GM12878 (cell line): ENCODE data around the gene SPSB2. TPM values are rescaled to one million over a fixed set of nuclear protein-coding genes. Genes with fewer than 3 reads are reported as not detected.
A peak's percentile ranks its signal among the peaks of the same experiment; 100 is the strongest.

Experiments used
- ATAC-seq: fragments of 200-7000 bp; cut with Tn5 transposase; 3 replicates; pipeline ENCODE4 v1.9.1; 2020; ENCODE audit warnings: mild to moderate bottlenecking, moderate library complexity
- BruUV-seq: library from RNA; stranded (reverse); fragments of 400-500 nt; replicated peaks from 2 replicates; lab custom pipeline; 2021; lab: Mats Ljungman, UMichigan
- CTCF ChIA-PET: fragments of 300-600 bp; sonication (Branson Sonifier 250); formaldehyde crosslinking; extraction: SDS; loops from one replicate; lab custom pipeline; 2021; ENCODE audit warnings: inconsistent platforms; lab: Yijun Ruan, JAX
- POLR2A ChIA-PET: fragments of 350-600 bp; formaldehyde crosslinking; extraction: SDS; loops from one replicate; lab custom pipeline; 2021; ENCODE audit warnings: inconsistent platforms; lab: Charles Lee
- RAD21 ChIA-PET: fragments of 300-600 bp; sonication (Branson Sonifier 250); formaldehyde crosslinking; loops from one replicate; lab custom pipeline; 2023; ENCODE audit warnings: antibody characterized with exemption; ENCODE audit not compliant: unreplicated experiment; lab: Charles Lee
- SMC1A ChIA-PET: fragments of 300-600 bp; sonication (Branson Sonifier 250); formaldehyde crosslinking; loops from one replicate; lab custom pipeline; 2023; ENCODE audit not compliant: unreplicated experiment, uncharacterized antibody; lab: Charles Lee
- DNase-seq: peaks from one replicate; pipeline ENCODE4 v3.0.0-alpha.2; 2011; ENCODE audit warnings: low read depth, low spot score
- FAIRE-seq: peaks from 3 replicates; lab custom pipeline; 2011; peaks lifted over from hg19 to GRCh38; lab: Jason Lieb, UNC
- H2AFZ ChIP-seq: 2 replicates; pipeline ENCODE4 v1.6.0; 2011; ENCODE audit warnings: low read depth, low read length, control low read depth; ENCODE audit not compliant: control insufficient read depth
- H3K27ac ChIP-seq: 2 replicates; pipeline ENCODE4 v1.5.1; 2011; ENCODE audit warnings: control low read depth; ENCODE audit not compliant: control insufficient read depth, insufficient read depth
- H3K27me3 ChIP-seq, 2 experiments: replicated peaks in 1 of 2; 2 replicates each; pipeline versions ENCODE4 v1.6.0 to v1.6.1; 2011; ENCODE audit warnings: low read length in 1 of 2; ENCODE audit not compliant: control insufficient read depth in 2 of 2, insufficient read depth in 2 of 2
- H3K36me3 ChIP-seq, 2 experiments: 2 replicates each; pipeline ENCODE4 v1.5.1; 2011; ENCODE audit warnings: low read length in 1 of 2; ENCODE audit not compliant: control insufficient read depth in 2 of 2, insufficient read depth in 2 of 2
- H3K4me1 ChIP-seq: 2 replicates; pipeline ENCODE4 v1.6.1; 2011; ENCODE audit warnings: mild to moderate bottlenecking, low read length, moderate library complexity, mixed read lengths; ENCODE audit not compliant: control insufficient read depth, insufficient read depth
- H3K4me2 ChIP-seq: 2 replicates; pipeline ENCODE4 v1.6.0; 2011; ENCODE audit warnings: control low read depth; ENCODE audit not compliant: control insufficient read depth, insufficient read depth
- H3K4me3 ChIP-seq: fragments of 200-600 bp; sonication (generic); 2 replicates; pipeline ENCODE4 v1.5.1; 2016
- H3K79me2 ChIP-seq: 2 replicates; pipeline ENCODE4 v1.6.0; 2011; ENCODE audit warnings: low read length; ENCODE audit not compliant: control insufficient read depth, insufficient read depth
- H3K9ac ChIP-seq: 2 replicates; pipeline ENCODE4 v1.8.0; 2011; ENCODE audit warnings: low read length, control low read depth, mixed read lengths; ENCODE audit not compliant: control insufficient read depth, insufficient read depth
- H3K9me3 ChIP-seq: replicated peaks from 3 replicates; pipeline ENCODE4 v1.5.1; 2011; ENCODE audit warnings: mild to moderate bottlenecking, low read length; ENCODE audit not compliant: control insufficient read depth, insufficient read depth
- H4K20me1 ChIP-seq: 2 replicates; pipeline ENCODE4 v1.6.0; 2011; ENCODE audit not compliant: control insufficient read depth, insufficient read depth
- BHLHE40 ChIP-seq, 2 experiments: fragments of 450-650 bp in 1 of 2; IDR thresholded peaks; 2 replicates each; pipeline ENCODE4 v1.6.1; 2011 to 2017; ENCODE audit warnings: low read depth in 2 of 2, borderline replicate concordance in 1 of 2, improper control_type of control experiment in 1 of 2, low read length in 1 of 2, mild to moderate bottlenecking in 1 of 2
- NR2C1 ChIP-seq: fragments of 450-650 bp; IDR thresholded peaks from 2 replicates; pipeline ENCODE4 v1.6.1; 2017; ENCODE audit warnings: antibody characterized with exemption, mild to moderate bottlenecking, moderate library complexity
- POLR2A ChIP-seq: IDR thresholded peaks from 2 replicates; pipeline ENCODE4 v1.6.1; 2011; ENCODE audit warnings: low read depth, mild to moderate bottlenecking, low read length
- WGBS: methylation state at CpG from one replicate; pipeline ENCODE4 v1.1.6; 2016; ENCODE audit warnings: low lambda C conversion rate; ENCODE audit not compliant: insufficient replicate concordance, insufficient coverage; ENCODE audit errors: missing lambda C conversion rate; 5-methylcytosine and 5-hydroxymethylcytosine counted together
- in situ Hi-C: fragments of 300-500 bp; cut with MboI; formaldehyde crosslinking; loops from 9 replicates; pipeline ENCODE4 v1.14.3; 2018; ENCODE audit warnings: mixed read lengths
- intact Hi-C: fragments of 100-400 bp; cut with micrococcal nuclease; formaldehyde crosslinking; loops from one replicate; pipeline ENCODE4 v1.14.2; 2022; ENCODE audit not compliant: unreplicated experiment
- polyA plus RNA-seq, 11 experiments: library from polyadenylated mRNA; depleted of rRNA in 4 of 11; unstranded in 6 of 11; stranded (reverse) in 5 of 11; fragments of >200 nt; fragmentation: Nextera tagmentation in 4 of 11; fragmentation: Illumina TruSeq in 1 of 11; extraction: Ambion mirVana in 4 of 11; extraction: Trizol in 1 of 11; gene quantifications; 1 replicate in 1 of 11; 2 replicates in 10 of 11; pipeline versions ENCODE4 v1.2.1 to v1.2.3, GENCODE V29; 2011 to 2016; ENCODE audit warnings: inconsistent platforms in 2 of 11, missing spikeins in 2 of 11, low read depth in 1 of 11
- total RNA-seq, 4 experiments: library from RNA; depleted of rRNA in 3 of 4; stranded (reverse); fragments of >200 nt in 3 of 4; fragmentation: Illumina TruSeq in 1 of 4; extraction: Trizol in 1 of 4; gene quantifications; 2 replicates each; pipeline versions ENCODE4 v1.2.1 to v1.2.3, GENCODE V29; 2013 to 2021
- TF ChIP-seq, protein P1 (sequence below): IDR thresholded peaks from 2 replicates; pipeline ENCODE4 v1.6.1; 2011; ENCODE audit warnings: low read depth, mild to moderate bottlenecking, low read length, moderate library complexity, borderline replicate concordance; ENCODE audit errors: extremely low read depth
- TF ChIP-seq, protein P2 (sequence below): IDR thresholded peaks from 2 replicates; pipeline ENCODE4 v1.6.1; 2011; ENCODE audit warnings: borderline replicate concordance, low read depth, mild to moderate bottlenecking, moderate library complexity, low read length; ENCODE audit not compliant: insufficient read depth, poor library complexity, severe bottlenecking

Gene SPSB2
- total and polyA plus RNA-seq, 10 of the 15 experiments (the other 5 are each of a cell fraction or from before 2014, with no cell fraction given): 0.08 to 5.6 (median 2.7) TPM

DNA sequence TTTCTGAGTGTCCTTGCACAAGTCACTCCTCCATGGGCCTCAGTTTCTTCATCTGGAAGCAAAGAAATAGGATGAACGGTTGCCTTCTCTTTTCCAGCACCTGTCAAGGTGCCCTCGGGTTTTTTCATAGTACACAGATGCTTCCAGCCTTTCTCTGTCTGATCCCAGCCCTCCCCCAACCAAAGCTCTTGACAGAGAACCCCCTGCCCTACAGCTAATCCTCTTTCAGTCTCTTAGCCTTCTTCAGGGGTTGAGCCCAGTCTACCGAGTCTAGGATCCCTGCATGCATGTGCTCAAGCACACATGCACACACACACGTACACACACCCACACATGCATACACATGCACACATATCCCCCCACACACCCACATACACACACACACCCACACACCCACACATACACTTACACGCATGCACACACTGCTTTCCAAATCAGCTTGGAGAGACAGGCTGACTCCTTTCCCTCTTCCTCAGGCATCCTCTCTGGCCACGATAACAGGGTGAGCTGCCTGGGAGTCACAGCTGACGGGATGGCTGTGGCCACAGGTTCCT is 26.7 kb downstream of the SPSB2 start:
- TF ChIP-seq POLR2A (peak; percentile 46; the same call in 1 of the 2 replicates), BHLHE40 (IDR thresholded peaks at IDR 0.05; ENCODE audit: borderline replicate concordance in 1 of 2, low read depth in 2 of 2, low read length in 1 of 2) (no peak)
- TF ChIP-seq, all 136 proteins: peak for 1
- H2AFZ ChIP-seq: no peak overlapping the region
- ChIA-PET RAD21 (interaction anchor here (1.0 kb wide), 1 partner anchor 45 kb away, joined by 3 read pairs; no protein-coding TSS in a partner anchor), POLR2A (no interaction called here), SMC1A (no interaction called here), CTCF (interaction anchor here (1.1 to 9.9 kb wide), 2 partner anchors 10 to 23 kb away, joined by 4 to 173 read pairs; partner anchors contain the start of genes SPSB2 and TPI1)
- H3K4me1 ChIP-seq: peaks cover 19% of the 10 kb centered on the region
- no peaks in the 10 kb centered on the region for H3K9me3 ChIP-seq
- FAIRE-seq (no peak), ATAC-seq (no peak), DNase-seq (no peak)
- intact Hi-C loops (no loop called here), in situ Hi-C loops (no loop called here)
- no peaks in the 10 kb centered on the region for H3K27me3 ChIP-seq
- no peak overlapping the region for H3K27ac ChIP-seq
- H3K4me3 ChIP-seq: no peak overlapping the region
- H3K9ac ChIP-seq: no peak overlapping the region
- no peak overlapping the region for H3K4me2 ChIP-seq
- no peaks in the 10 kb centered on the region for H4K20me1 ChIP-seq
- H3K36me3 ChIP-seq: peaks cover 0 to 11% of the 10 kb centered on the region in 2 experiments; a peak in 3 of 4 replicates
- WGBS: 86% methylated on average over 7 of the region's 7 CpGs
- peaks cover 23% of the 10 kb centered on the region for H3K79me2 ChIP-seq
- BruUV-seq: no TSS peak

DNA sequence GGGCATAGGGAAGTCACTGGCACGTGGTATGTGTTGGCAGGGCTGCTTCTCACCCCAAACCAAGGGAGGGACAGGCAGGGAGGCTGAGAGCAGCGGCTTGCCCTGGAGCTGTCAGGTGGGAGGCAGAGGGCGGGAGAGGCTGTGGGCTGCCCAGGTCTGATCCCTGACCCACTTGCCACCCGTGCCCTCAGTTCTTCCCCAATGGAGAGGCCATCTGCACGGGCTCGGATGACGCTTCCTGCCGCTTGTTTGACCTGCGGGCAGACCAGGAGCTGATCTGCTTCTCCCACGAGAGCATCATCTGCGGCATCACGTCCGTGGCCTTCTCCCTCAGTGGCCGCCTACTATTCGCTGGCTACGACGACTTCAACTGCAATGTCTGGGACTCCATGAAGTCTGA is 27.7 kb downstream of the SPSB2 start:
- Histone ChIP-seq H3K4me2 (no peak overlapping the region), H3K4me3 (no peak overlapping the region), H3K27ac (no peak overlapping the region), H3K4me1 (peaks cover 19% of the 10 kb centered on the region), H3K9me3 (no peaks in the 10 kb centered on the region), H3K79me2 (peaks cover 16% of the 10 kb centered on the region), H3K27me3 (no peaks in the 10 kb centered on the region), H3K9ac (no peak overlapping the region), H3K36me3 (peaks cover 0 to 11% of the 10 kb centered on the region in 2 experiments; a peak in 3 of 4 replicates), H2AFZ (no peak overlapping the region), H4K20me1 (no peaks in the 10 kb centered on the region)
- intact Hi-C loops: no loop called here
- ChIA-PET SMC1A (interaction anchor here (0.6 kb wide), 1 partner anchor 188 kb away, joined by 3 read pairs; no protein-coding TSS in a partner anchor), POLR2A (interaction anchor here (0.6 kb wide), 1 partner anchor 11 kb away, joined by 3 read pairs; no protein-coding TSS in a partner anchor), RAD21 (interaction anchor here (1.0 kb wide), 1 partner anchor 46 kb away, joined by 3 read pairs; no protein-coding TSS in a partner anchor), CTCF (interaction anchor here (1.4 to 3.0 kb wide), 2 partner anchors 10 to 25 kb away, joined by 4 to 16 read pairs; no protein-coding TSS in a partner anchor)
- in situ Hi-C loops: no loop called here
- TF ChIP-seq NR2C1 (no peak), POLR2A (peak; percentile 40; the same call in 1 of the 2 replicates)
- TF ChIP-seq, protein P1, sequence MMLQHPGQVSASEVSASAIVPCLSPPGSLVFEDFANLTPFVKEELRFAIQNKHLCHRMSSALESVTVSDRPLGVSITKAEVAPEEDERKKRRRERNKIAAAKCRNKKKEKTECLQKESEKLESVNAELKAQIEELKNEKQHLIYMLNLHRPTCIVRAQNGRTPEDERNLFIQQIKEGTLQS: no peak
- TF ChIP-seq, protein P2, sequence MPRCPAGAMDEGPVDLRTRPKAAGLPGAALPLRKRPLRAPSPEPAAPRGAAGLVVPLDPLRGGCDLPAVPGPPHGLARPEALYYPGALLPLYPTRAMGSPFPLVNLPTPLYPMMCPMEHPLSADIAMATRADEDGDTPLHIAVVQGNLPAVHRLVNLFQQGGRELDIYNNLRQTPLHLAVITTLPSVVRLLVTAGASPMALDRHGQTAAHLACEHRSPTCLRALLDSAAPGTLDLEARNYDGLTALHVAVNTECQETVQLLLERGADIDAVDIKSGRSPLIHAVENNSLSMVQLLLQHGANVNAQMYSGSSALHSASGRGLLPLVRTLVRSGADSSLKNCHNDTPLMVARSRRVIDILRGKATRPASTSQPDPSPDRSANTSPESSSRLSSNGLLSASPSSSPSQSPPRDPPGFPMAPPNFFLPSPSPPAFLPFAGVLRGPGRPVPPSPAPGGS: no peak
- WGBS: 94% methylated on average over 17 of the region's 17 CpGs
- no TSS peak for BruUV-seq
- ATAC-seq: no peak
- no peak for DNase-seq
- no peak for FAIRE-seq
